Prostate gland (tissue), 2 donors: ENCODE measurements around the gene GUCA1A. TPM values are rescaled to one million over a fixed set of nuclear protein-coding genes. Genes with fewer than 3 reads are reported as not detected.

Experiments
- DNase-seq: peaks from one replicate; pipeline ENCODE4 v3.0.0-alpha.2; 2019; ENCODE audit warnings: low spot score
- H3K27ac ChIP-seq, 2 donors: fragments of 200-600 bp; sonication (generic); 2 replicates each; pipeline ENCODE4 v1.5.1; 2017 to 2019
- H3K27me3 ChIP-seq: fragments of 200-600 bp; sonication (generic); replicated peaks from 2 replicates; pipeline ENCODE4 v1.5.1; 2019; ENCODE audit not compliant: insufficient read depth
- H3K36me3 ChIP-seq, 2 donors: fragments of 200-600 bp; sonication (generic); 1 replicate in 1 of 2; 2 replicates in 1 of 2; pipeline versions ENCODE4 v1.5.1 to v1.8.1; 2017 to 2019
- H3K4me1 ChIP-seq: fragments of 200-600 bp; sonication (generic); replicated peaks from 2 replicates; pipeline ENCODE4 v1.5.1; 2019
- H3K4me3 ChIP-seq, 2 donors: fragments of 200-600 bp; sonication (generic); 2 replicates each; pipeline ENCODE4 v1.5.1; 2017 to 2019
- H3K9me3 ChIP-seq: fragments of 200-600 bp; sonication (generic); 2 replicates; pipeline ENCODE4 v1.5.1; 2017
- POLR2A ChIP-seq: fragments of 450-650 bp; IDR thresholded peaks from one replicate; pipeline ENCODE4 v1.6.1; 2016; ENCODE audit warnings: antibody characterized with exemption, mild to moderate bottlenecking
- POLR2AphosphoS5 ChIP-seq: sonication (generic); formaldehyde crosslinking; IDR thresholded peaks from one replicate; pipeline ENCODE4 v1.6.1; 2017; ENCODE audit warnings: antibody characterized with exemption
- WGBS: methylation state at CpG from one replicate; pipeline ENCODE4 v1.1.5; 2018; 5-methylcytosine and 5-hydroxymethylcytosine counted together
- intact Hi-C: fragments of 100-400 bp; cut with DNase I; formaldehyde crosslinking; loops from one replicate; pipeline ENCODE4 v1.14.2; 2022
- total RNA-seq, 2 donors: library from RNA; depleted of rRNA; stranded (reverse); fragments of >200 nt; gene quantifications; one replicate each; pipeline ENCODE4 v1.1.0, GENCODE V29; 2016
- TF ChIP-seq, protein P1 (sequence below), 4 experiments: fragments of 200-600 bp in 2 of 4; fragments of 450-650 bp in 2 of 4; sonication (generic) in 2 of 4; IDR thresholded peaks; 1 replicate in 3 of 4; 2 replicates in 1 of 4; pipeline ENCODE4 v1.5.1; 2016 to 2019; ENCODE audit warnings: antibody characterized with exemption in 4 of 4, mild to moderate bottlenecking in 2 of 4, moderate library complexity in 2 of 4

GUCA1A gene
- total RNA-seq, 2 donors from 2014 or later = 2.1 TPM; not detected in 1

DNA sequence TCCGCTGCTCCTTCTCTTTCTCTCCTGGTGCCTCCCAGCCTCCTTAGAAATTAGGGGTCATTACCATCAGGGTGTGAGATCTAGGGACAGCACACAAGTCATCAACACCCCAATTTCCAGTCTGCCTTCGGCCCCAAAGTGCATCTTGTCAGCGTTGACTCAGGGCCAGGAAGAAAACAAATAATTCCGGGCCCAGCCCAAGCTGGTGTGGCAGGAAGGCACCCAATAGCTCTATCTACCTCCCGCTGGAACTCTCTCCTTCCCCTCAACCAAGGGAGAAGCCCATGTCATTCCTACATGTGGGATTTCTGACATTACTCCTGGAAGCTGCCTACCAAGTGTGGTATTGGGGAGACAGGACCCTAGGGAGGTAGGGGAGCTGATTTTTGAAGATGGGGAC is 19.2 kb upstream of the GUCA1A start:
- 47% methylated on average over 5 of the region's 5 CpGs for WGBS
- no peak overlapping the region for H3K4me3 ChIP-seq
- no peak for DNase-seq
- no peaks in the 10 kb centered on the region for H3K9me3 ChIP-seq
- H3K27ac ChIP-seq = no peak overlapping the region
- intact Hi-C loops = no loop called here
- no peaks in the 10 kb centered on the region for H3K27me3 ChIP-seq
- H3K4me1 ChIP-seq = no peaks in the 10 kb centered on the region
- TF ChIP-seq, protein P1, sequence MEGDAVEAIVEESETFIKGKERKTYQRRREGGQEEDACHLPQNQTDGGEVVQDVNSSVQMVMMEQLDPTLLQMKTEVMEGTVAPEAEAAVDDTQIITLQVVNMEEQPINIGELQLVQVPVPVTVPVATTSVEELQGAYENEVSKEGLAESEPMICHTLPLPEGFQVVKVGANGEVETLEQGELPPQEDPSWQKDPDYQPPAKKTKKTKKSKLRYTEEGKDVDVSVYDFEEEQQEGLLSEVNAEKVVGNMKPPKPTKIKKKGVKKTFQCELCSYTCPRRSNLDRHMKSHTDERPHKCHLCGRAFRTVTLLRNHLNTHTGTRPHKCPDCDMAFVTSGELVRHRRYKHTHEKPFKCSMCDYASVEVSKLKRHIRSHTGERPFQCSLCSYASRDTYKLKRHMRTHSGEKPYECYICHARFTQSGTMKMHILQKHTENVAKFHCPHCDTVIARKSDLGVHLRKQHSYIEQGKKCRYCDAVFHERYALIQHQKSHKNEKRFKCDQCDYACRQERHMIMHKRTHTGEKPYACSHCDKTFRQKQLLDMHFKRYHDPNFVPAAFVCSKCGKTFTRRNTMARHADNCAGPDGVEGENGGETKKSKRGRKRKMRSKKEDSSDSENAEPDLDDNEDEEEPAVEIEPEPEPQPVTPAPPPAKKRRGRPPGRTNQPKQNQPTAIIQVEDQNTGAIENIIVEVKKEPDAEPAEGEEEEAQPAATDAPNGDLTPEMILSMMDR (IDR thresholded peaks at IDR 0.05) = no peak
- no peak for TF ChIP-seq POLR2AphosphoS5
- no peak for TF ChIP-seq POLR2A
- no peaks in the 10 kb centered on the region for H3K36me3 ChIP-seq

DNA sequence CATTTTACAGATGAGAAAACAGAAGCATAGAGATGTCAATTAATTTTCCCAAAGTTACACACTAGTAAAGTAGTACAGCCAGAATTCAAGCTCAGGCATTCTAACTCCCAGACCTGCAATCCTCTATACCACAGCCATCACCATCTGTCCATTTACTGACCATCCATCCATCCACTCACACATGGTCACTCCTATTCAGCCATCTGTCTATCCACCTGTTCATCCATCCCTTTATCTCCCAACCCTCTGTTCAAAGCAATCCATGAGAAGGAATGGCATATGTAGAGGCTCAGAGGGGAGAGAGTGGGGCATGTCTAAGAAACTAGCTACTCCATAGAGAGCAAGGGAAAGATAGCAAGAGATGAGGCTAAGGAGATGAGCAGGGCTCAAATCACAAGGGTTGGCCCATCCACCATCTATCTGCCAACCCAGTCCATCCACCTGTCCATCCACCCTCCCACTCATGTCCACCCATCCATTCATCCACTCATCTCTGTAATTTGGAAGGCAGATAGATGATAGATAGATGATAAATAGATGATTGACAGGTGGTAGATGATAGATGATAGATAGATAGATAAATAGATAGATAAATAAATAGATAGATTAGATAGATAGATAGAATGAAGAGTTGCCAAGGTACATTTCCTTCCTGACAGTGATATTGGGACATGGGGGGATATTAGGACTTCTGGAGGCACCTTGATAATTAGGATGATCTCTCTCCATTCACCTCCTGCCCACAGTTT is 18.5 kb upstream of the GUCA1A start:
- H3K4me3 ChIP-seq = no peak overlapping the region
- intact Hi-C loops = no loop called here
- DNase-seq = no peak
- TF ChIP-seq, protein P1 (IDR thresholded peaks at IDR 0.05) = no peak
- no peak for TF ChIP-seq POLR2AphosphoS5
- TF ChIP-seq POLR2A = no peak
- no peaks in the 10 kb centered on the region for H3K4me1 ChIP-seq
- no peak overlapping the region for H3K27ac ChIP-seq
- H3K9me3 ChIP-seq = no peaks in the 10 kb centered on the region
- H3K36me3 ChIP-seq = no peaks in the 10 kb centered on the region
- no peaks in the 10 kb centered on the region for H3K27me3 ChIP-seq

DNA sequence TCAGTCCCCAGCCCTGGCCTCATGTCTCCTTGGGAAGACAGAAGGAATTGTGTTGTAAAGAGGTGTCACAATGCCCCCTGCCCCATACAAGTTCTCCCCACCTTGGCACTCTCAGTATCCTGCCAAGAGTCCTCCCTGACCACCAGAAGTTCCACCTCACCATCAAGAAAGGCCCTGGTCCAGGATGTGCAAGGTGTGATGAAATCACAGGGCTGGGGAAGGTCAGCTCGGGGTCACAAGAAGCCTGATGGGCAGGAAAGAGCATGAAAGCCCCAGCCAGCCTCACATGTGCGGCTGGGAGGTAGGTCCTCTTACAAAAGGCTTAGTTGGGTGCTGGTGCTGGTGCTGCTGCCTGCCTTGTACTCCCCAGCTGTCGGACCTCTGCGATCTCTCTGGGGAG is 17.9 kb upstream of the GUCA1A start:
- Histone ChIP-seq H3K4me3 (no peak overlapping the region), H3K4me1 (no peaks in the 10 kb centered on the region), H3K36me3 (no peaks in the 10 kb centered on the region), H3K9me3 (no peaks in the 10 kb centered on the region), H3K27me3 (no peaks in the 10 kb centered on the region), H3K27ac (no peak overlapping the region)
- DNase-seq = no peak
- intact Hi-C loops = no loop called here
- 92% methylated on average over 4 of the region's 4 CpGs for WGBS
- TF ChIP-seq, protein P1 (IDR thresholded peaks at IDR 0.05) = no peak
- no peak for TF ChIP-seq POLR2A

DNA sequence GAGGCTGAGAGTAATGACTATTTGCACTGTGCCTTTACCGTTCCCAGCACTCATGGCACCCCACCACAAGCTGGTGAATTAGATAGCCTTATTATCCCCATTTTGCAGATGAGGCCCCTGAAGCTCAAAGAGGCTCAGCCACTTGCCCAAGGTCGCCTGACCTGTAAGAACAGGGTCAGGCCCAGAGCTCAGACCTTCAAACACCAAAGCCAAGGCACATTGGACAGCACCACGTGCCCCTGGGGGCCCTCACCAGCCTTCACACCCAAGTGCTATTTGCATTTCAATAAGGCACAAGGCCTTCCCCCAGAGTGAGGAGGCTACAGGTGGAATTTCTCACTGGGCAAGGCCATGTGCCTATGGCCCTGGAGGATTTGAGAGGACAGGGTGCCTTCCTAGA is 16.5 kb upstream of the GUCA1A start:
- 74% methylated on average over 3 of the region's 3 CpGs for WGBS
- Histone ChIP-seq H3K4me1 (no peaks in the 10 kb centered on the region), H3K27ac (no peak overlapping the region), H3K4me3 (no peak overlapping the region), H3K36me3 (no peaks in the 10 kb centered on the region), H3K27me3 (no peaks in the 10 kb centered on the region), H3K9me3 (no peaks in the 10 kb centered on the region)
- TF ChIP-seq POLR2A (no peak), POLR2AphosphoS5 (no peak)
- no peak for DNase-seq
- intact Hi-C loops = no loop called here

GRCh38 chr6:42158011-42158410 is 15.2 kb upstream of the GUCA1A start:
- Histone ChIP-seq H3K36me3 (no peaks in the 10 kb centered on the region), H3K4me1 (no peaks in the 10 kb centered on the region), H3K27me3 (no peaks in the 10 kb centered on the region), H3K27ac (no peak overlapping the region), H3K4me3 (no peak overlapping the region), H3K9me3 (no peaks in the 10 kb centered on the region)
- TF ChIP-seq, protein P1 (IDR thresholded peaks at IDR 0.05) = no peak
- no peak for TF ChIP-seq POLR2A
- no peak for TF ChIP-seq POLR2AphosphoS5
- intact Hi-C loops = no loop called here
- whole genome bisulfite sequencing = 86% methylated on average over 2 of the region's 2 CpGs
- DNase-seq = no peak
